Ishikawa (cell line): Measurements from ENCODE around the gene RAD51B.

ENCODE experiments used
- CEBPB ChIP-seq: IDR thresholded peaks from 2 replicates; pipeline ENCODE4 v1.6.1; 2012
- EP300 ChIP-seq: IDR thresholded peaks from 2 replicates; pipeline ENCODE4 v1.6.1; 2012; ENCODE audit warnings: borderline replicate concordance
- TAF1 ChIP-seq: IDR thresholded peaks from 2 replicates; pipeline ENCODE4 v1.6.1; 2012; ENCODE audit warnings: low read depth, mild to moderate bottlenecking
- USF1 ChIP-seq: IDR thresholded peaks from 2 replicates; pipeline ENCODE4 v1.6.1; 2012
- YY1 ChIP-seq: IDR thresholded peaks from 2 replicates; pipeline ENCODE4 v1.6.1; 2012; ENCODE audit warnings: low read depth
- TF ChIP-seq, protein P1 (sequence below): IDR thresholded peaks from 2 replicates; pipeline ENCODE4 v1.6.1; 2012
- TF ChIP-seq, protein P2 (sequence below): IDR thresholded peaks from 2 replicates; pipeline ENCODE4 v1.6.1; 2012; ENCODE audit warnings: low read depth, mild to moderate bottlenecking

GRCh38 chr14:68079941-68080697, 260.5 kb downstream of the RAD51B start:
- TF ChIP-seq CEBPB, result no peak
- no peak for TF ChIP-seq TAF1
- TF ChIP-seq EP300, result no peak
- TF ChIP-seq USF1, result no peak
- TF ChIP-seq, protein P1, sequence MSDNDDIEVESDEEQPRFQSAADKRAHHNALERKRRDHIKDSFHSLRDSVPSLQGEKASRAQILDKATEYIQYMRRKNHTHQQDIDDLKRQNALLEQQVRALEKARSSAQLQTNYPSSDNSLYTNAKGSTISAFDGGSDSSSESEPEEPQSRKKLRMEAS, result no peak
- TF ChIP-seq, protein P2, sequence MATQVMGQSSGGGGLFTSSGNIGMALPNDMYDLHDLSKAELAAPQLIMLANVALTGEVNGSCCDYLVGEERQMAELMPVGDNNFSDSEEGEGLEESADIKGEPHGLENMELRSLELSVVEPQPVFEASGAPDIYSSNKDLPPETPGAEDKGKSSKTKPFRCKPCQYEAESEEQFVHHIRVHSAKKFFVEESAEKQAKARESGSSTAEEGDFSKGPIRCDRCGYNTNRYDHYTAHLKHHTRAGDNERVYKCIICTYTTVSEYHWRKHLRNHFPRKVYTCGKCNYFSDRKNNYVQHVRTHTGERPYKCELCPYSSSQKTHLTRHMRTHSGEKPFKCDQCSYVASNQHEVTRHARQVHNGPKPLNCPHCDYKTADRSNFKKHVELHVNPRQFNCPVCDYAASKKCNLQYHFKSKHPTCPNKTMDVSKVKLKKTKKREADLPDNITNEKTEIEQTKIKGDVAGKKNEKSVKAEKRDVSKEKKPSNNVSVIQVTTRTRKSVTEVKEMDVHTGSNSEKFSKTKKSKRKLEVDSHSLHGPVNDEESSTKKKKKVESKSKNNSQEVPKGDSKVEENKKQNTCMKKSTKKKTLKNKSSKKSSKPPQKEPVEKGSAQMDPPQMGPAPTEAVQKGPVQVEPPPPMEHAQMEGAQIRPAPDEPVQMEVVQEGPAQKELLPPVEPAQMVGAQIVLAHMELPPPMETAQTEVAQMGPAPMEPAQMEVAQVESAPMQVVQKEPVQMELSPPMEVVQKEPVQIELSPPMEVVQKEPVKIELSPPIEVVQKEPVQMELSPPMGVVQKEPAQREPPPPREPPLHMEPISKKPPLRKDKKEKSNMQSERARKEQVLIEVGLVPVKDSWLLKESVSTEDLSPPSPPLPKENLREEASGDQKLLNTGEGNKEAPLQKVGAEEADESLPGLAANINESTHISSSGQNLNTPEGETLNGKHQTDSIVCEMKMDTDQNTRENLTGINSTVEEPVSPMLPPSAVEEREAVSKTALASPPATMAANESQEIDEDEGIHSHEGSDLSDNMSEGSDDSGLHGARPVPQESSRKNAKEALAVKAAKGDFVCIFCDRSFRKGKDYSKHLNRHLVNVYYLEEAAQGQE, result no peak
- TF ChIP-seq YY1, result no peak
